Smooth muscle cell (in vitro differentiated cells): Measurements from ENCODE around the gene SEC16A. TPM values are rescaled to one million over a fixed set of nuclear protein-coding genes. Genes with fewer than 3 reads are reported as not detected.

ENCODE experiments used
- DNase-seq: peaks from one replicate; lab custom pipeline; 2025; ENCODE audit not compliant: unreplicated experiment; lab: John Stamatoyannopoulos, UW
- H2AFZ ChIP-seq: fragments of 200-600 bp; sonication (generic); 2 replicates; pipeline ENCODE4 v1.6.0; 2016; ENCODE audit warnings: antibody characterized with exemption, low read depth, mild to moderate bottlenecking
- H3F3A ChIP-seq: fragments of 200-600 bp; sonication (generic); 2 replicates; pipeline ENCODE4 v1.6.0; 2017; ENCODE audit warnings: antibody characterized with exemption, low read depth
- H3K27ac ChIP-seq: fragments of 200-600 bp; sonication (generic); 2 replicates; pipeline ENCODE4 v1.5.1; 2016; ENCODE audit warnings: low read depth, mild to moderate bottlenecking
- H3K27me3 ChIP-seq: fragments of 200-600 bp; sonication (generic); 2 replicates; pipeline ENCODE4 v1.6.1; 2016; ENCODE audit warnings: low read depth, mild to moderate bottlenecking
- H3K36me3 ChIP-seq: fragments of 200-600 bp; sonication (generic); 2 replicates; pipeline ENCODE4 v1.5.1; 2016; ENCODE audit warnings: low read depth
- H3K4me1 ChIP-seq: fragments of 200-600 bp; sonication (generic); 2 replicates; pipeline ENCODE4 v1.5.1; 2016; ENCODE audit warnings: low read depth
- H3K4me2 ChIP-seq: fragments of 200-600 bp; sonication (generic); 2 replicates; pipeline ENCODE4 v1.6.0; 2016; ENCODE audit warnings: mild to moderate bottlenecking
- H3K4me3 ChIP-seq: fragments of 200-600 bp; sonication (generic); 2 replicates; pipeline ENCODE4 v1.5.1; 2016; ENCODE audit warnings: mild to moderate bottlenecking
- H3K79me2 ChIP-seq: fragments of 200-600 bp; sonication (generic); 2 replicates; pipeline ENCODE4 v1.6.0; 2016; ENCODE audit warnings: low read depth, mild to moderate bottlenecking
- H3K9ac ChIP-seq: fragments of 200-600 bp; sonication (generic); 2 replicates; pipeline ENCODE4 v1.6.0; 2016; ENCODE audit warnings: low read depth
- H3K9me3 ChIP-seq: fragments of 200-600 bp; sonication (generic); replicated peaks from 2 replicates; pipeline ENCODE4 v1.5.1; 2016; ENCODE audit warnings: low read depth
- H4K20me1 ChIP-seq: fragments of 200-600 bp; sonication (generic); 2 replicates; pipeline ENCODE4 v1.6.0; 2016; ENCODE audit warnings: low read depth
- WGBS: methylation state at CpG from one replicate; pipeline ENCODE4 v1.1.7; 2016; ENCODE audit warnings: low lambda C conversion rate; 5-methylcytosine and 5-hydroxymethylcytosine counted together
- polyA plus RNA-seq: library from polyadenylated mRNA; unstranded; fragments of >200 nt; fragmentation: Nextera tagmentation; extraction: Ambion mirVana; gene quantifications from 2 replicates; pipeline ENCODE4 v1.2.1, GENCODE V29; 2016
- total RNA-seq: library from RNA; depleted of rRNA; stranded (reverse); fragments of >200 nt; gene quantifications from 2 replicates; pipeline ENCODE4 v1.2.3, GENCODE V29; 2014
- TF ChIP-seq, protein P1 (sequence below): fragments of 200-600 bp; sonication (generic); IDR thresholded peaks from 2 replicates; pipeline ENCODE4 v1.5.1; 2017; ENCODE audit warnings: borderline replicate concordance, mild to moderate bottlenecking, antibody characterized with exemption; ENCODE audit not compliant: insufficient read depth, poor library complexity, severe bottlenecking

The SEC16A gene
- total and polyA plus RNA-seq, 2 experiments from 2014 or later = 45.7 to 56.8 TPM

DNA sequence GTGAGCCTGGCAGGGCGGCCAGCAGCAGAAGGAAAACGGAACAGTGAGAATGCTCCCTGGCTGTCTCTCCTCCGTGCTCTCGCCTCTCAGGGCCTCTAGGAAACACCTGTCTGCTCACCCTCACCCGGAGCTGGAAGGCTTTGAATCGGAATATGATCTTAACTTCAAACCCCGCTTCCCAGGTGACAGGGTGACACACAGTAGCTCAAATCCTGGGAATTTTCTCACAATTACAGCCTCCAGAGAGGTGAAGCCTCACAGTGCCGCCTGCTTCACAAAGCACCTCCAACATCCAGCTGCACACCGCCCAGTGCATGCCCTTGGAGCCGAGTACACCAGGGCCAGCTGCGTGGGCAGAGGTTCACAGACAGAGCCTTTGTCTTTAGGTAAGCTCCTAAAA is 12.5 kb downstream of the SEC16A start:
- Histone ChIP-seq H3K9me3 (no peaks in the 10 kb centered on the region), H4K20me1 (peaks cover 99% of the 10 kb centered on the region), H3K79me2 (peaks cover 86% of the 10 kb centered on the region), H3K9ac (no peak overlapping the region), H3K4me2 (no peak overlapping the region), H3F3A (no peaks in the 10 kb centered on the region), H2AFZ (no peak overlapping the region), H3K36me3 (peaks cover 22% of the 10 kb centered on the region), H3K27me3 (no peaks in the 10 kb centered on the region), H3K27ac (no peak overlapping the region), H3K4me3 (no peak overlapping the region), H3K4me1 (no peaks in the 10 kb centered on the region)
- 98% methylated on average over 11 of the region's 11 CpGs for WGBS
- TF ChIP-seq, protein P1, sequence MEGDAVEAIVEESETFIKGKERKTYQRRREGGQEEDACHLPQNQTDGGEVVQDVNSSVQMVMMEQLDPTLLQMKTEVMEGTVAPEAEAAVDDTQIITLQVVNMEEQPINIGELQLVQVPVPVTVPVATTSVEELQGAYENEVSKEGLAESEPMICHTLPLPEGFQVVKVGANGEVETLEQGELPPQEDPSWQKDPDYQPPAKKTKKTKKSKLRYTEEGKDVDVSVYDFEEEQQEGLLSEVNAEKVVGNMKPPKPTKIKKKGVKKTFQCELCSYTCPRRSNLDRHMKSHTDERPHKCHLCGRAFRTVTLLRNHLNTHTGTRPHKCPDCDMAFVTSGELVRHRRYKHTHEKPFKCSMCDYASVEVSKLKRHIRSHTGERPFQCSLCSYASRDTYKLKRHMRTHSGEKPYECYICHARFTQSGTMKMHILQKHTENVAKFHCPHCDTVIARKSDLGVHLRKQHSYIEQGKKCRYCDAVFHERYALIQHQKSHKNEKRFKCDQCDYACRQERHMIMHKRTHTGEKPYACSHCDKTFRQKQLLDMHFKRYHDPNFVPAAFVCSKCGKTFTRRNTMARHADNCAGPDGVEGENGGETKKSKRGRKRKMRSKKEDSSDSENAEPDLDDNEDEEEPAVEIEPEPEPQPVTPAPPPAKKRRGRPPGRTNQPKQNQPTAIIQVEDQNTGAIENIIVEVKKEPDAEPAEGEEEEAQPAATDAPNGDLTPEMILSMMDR = no peak
- no peak for DNase-seq

DNA sequence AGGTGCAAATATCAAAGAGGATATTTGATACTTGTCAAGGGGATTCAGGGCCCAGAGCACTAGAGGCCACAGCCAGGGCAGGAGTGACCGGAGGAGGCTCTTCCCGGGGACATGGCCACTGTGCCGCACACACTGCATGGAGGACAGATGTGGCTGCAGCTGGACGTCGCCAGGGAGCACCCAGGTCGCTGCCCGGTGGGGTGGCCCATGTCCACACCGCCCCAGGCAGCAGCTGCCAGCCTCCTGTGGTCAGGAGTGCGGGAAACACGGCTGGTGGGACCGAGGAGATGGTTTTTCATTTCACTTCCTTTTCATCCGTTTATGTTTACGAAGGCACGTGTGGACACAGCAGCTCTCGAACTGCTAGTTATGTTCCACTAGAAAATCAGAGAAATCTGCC is 15.1 kb downstream of the SEC16A start:
- peaks cover 24% of the 10 kb centered on the region for H3K36me3 ChIP-seq
- TF ChIP-seq, protein P1 = no peak
- peaks cover 99% of the 10 kb centered on the region for H4K20me1 ChIP-seq
- H3K9ac ChIP-seq = no peak overlapping the region
- H3K79me2 ChIP-seq = peaks cover 76% of the 10 kb centered on the region
- DNase-seq = no peak
- H3K4me2 ChIP-seq = no peak overlapping the region
- no peaks in the 10 kb centered on the region for H3K4me1 ChIP-seq
- no peaks in the 10 kb centered on the region for H3K9me3 ChIP-seq
- WGBS = 98% methylated on average over 15 of the region's 15 CpGs
- no peak overlapping the region for H3K4me3 ChIP-seq
- no peak overlapping the region for H3K27ac ChIP-seq
- no peaks in the 10 kb centered on the region for H3F3A ChIP-seq
- H3K27me3 ChIP-seq = no peaks in the 10 kb centered on the region
- no peak overlapping the region for H2AFZ ChIP-seq

DNA sequence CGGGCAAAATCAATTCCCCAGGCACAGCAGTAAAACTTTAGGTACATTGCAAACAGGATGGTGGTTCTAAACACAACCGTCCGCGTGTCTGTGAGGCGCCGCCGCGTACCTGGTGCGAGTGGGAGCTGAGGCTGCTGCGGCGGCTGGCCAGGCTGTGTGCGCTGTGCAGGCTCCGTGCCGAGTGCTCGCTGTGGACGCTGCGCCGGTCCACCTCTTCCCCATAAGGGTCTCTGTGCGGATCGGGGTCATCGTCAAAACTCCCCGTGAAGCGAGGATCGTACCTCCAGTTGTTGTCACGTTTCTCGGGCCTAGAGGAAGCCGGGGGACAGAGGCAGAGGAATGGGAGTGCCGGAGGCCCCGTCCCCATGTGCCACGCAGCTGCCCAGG is 16.7 kb downstream of the SEC16A start:
- WGBS = over 99% methylated on average over 30 of the region's 30 CpGs
- Histone ChIP-seq H3K9ac (no peak overlapping the region), H3K36me3 (peaks cover 24% of the 10 kb centered on the region), H3K4me3 (no peak overlapping the region), H3K27me3 (no peaks in the 10 kb centered on the region), H3K4me2 (no peak overlapping the region), H3K4me1 (no peaks in the 10 kb centered on the region), H3K79me2 (peaks cover 60% of the 10 kb centered on the region), H4K20me1 (peaks cover 99% of the 10 kb centered on the region), H2AFZ (no peak overlapping the region), H3K9me3 (no peaks in the 10 kb centered on the region), H3F3A (no peaks in the 10 kb centered on the region), H3K27ac (no peak overlapping the region)
- no peak for DNase-seq
- TF ChIP-seq, protein P1 = no peak

DNA sequence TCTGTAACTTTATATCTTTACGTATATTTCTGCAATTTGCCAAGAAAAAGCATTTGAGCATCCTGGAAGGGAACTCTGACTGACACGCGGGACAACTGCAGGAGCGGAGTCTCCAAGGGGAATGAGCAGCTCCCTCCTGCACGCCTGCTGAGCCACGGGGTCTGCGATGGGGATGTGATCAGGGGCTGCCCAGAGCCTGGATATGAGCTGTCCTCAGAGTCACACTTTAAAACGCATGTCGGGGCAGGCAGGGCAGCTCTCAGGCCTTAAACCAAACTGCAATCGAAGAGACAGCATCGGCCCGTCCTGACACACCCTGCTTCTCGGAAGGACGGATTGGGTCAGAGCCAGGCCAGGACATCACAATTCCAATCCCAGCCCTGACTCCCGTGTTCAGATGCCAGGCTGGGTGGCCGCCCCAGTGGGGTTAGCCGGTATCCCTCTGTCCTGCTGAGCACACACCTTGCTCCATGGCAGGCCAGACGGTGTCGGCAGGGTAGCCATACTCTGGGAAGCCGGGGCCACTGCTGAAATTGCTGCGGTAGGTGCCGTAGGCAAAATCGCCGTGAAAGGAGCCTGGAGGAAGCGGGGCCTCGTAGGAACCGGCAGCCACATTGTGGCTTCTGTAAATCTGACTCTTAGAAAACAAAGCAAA is 17.2 kb downstream of the SEC16A start:
- Histone ChIP-seq H4K20me1 (peaks cover 99% of the 10 kb centered on the region), H3K4me2 (no peak overlapping the region), H3K36me3 (peaks cover 24% of the 10 kb centered on the region), H3F3A (no peaks in the 10 kb centered on the region), H2AFZ (no peak overlapping the region), H3K9ac (no peak overlapping the region), H3K4me1 (no peaks in the 10 kb centered on the region), H3K79me2 (peaks cover 57% of the 10 kb centered on the region), H3K27me3 (no peaks in the 10 kb centered on the region), H3K4me3 (no peak overlapping the region), H3K27ac (no peak overlapping the region), H3K9me3 (no peaks in the 10 kb centered on the region)
- TF ChIP-seq, protein P1 = no peak
- 98% methylated on average over 27 of the region's 27 CpGs for WGBS
- DNase-seq = no peak
